ENCODE measurements around the gene NDUFA6.

Gene NDUFA6

DNA sequence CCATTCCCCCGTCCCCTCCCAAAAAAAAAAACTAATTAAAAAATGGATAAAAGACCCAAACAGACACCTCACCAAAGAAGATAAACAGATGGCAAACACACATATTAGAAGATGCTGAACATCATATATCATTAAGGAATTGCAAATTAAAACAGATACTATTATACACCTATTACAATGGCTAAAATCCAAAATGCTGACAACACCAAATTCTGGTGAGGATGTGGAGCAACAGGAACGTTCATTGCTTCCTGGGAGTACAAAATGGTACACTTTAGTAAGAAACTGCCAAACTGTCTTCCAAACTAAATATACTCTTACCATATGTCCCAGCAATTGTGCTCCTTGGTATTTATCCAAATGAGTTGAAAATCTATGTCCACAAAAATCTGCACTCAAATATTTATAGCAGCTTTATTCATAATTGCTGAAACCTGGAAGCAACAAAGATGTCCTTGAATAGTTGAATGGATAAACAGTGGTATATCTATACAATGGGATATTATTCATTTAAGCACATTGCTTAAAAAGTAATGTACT, 39.9 kb downstream of the NDUFA6 start:
- Histone ChIP-seq H3K27me3 (replicated peaks; ENCODE audit: control insufficient read depth, insufficient read depth, low read length) (no peaks in the 10 kb centered on the region), H3K4me3 (replicated peaks; ENCODE audit: low read depth, low read length) (no peak overlapping the region), H3K36me3 (ENCODE audit: control insufficient read depth, insufficient read depth, low read length) (no peaks in the 10 kb centered on the region)
- no peak for DNase-seq (ENCODE audit: extremely low read depth, insufficient read length)
- no peak for TF ChIP-seq CTCF (IDR thresholded peaks at IDR 0.05; ENCODE audit: insufficient read depth, low read length, poor library complexity, severe bottlenecking)

GRCh38 chr22:42041784-42042183, 48.8 kb downstream of the NDUFA6 start:
- Histone ChIP-seq H3K27me3 (replicated peaks; ENCODE audit: control insufficient read depth, insufficient read depth, low read length) (no peaks in the 10 kb centered on the region), H3K4me3 (replicated peaks; ENCODE audit: low read depth, low read length) (no peak overlapping the region), H3K36me3 (ENCODE audit: control insufficient read depth, insufficient read depth, low read length) (no peaks in the 10 kb centered on the region)
- TF ChIP-seq CTCF (IDR thresholded peaks at IDR 0.05; ENCODE audit: insufficient read depth, low read length, poor library complexity, severe bottlenecking): no peak
- no peak for DNase-seq (ENCODE audit: extremely low read depth, insufficient read length)

GRCh38 chr22:42039271-42039670, 51.3 kb downstream of the NDUFA6 start:
- Histone ChIP-seq H3K27me3 (replicated peaks; ENCODE audit: control insufficient read depth, insufficient read depth, low read length) (no peaks in the 10 kb centered on the region), H3K4me3 (replicated peaks; ENCODE audit: low read depth, low read length) (no peak overlapping the region), H3K36me3 (ENCODE audit: control insufficient read depth, insufficient read depth, low read length) (no peaks in the 10 kb centered on the region)
- DNase-seq (ENCODE audit: extremely low read depth, insufficient read length): no peak
- no peak for TF ChIP-seq CTCF (IDR thresholded peaks at IDR 0.05; ENCODE audit: insufficient read depth, low read length, poor library complexity, severe bottlenecking)

Data from GM06990 (cell line).